ENCODE data around the gene IQCE.

Gene IQCE

DNA sequence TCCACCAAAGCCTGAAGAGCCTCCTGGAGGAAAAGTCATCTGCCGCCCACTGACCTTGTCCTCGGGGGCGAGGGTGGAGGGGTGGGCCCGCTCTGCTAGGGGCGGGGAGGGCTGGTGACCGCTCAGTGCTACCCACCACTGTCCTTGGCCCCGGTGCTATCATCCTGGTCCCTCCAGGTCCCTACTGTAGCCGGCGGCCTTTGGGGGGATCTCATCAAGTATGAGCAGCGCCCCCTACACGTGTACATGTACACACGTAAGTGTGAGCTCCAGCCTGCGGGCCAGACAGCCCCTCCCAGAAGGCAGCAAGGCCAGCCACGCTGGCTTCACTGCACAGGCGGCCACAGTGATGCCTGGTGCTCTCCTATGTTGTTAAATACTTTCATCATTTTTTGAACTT, 92.6 kb downstream of the IQCE start:
- DNase-seq, result no peak

- no peak for DNase-seq
Measured at GRCh38 chr7:2651847-2652735, 93.3 kb downstream of the IQCE start.

DNA sequence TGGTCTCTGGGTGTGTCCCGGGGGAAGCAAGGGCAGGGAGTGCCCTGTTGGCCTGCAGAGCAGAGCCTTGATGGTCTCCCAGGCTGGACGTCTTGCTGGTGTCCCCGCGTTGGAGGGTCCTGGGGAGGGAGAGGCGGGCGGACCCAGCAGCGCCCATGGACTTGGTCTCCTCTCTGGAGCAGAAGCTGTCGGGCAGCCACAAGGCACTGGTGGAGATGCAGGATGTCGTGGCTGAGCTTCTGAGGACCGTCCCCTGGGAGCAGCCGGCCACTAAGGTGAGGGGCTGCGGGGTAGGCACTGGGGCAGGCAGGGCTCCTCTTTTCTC, 93.9 kb downstream of the IQCE start:
- no peak for DNase-seq

GRCh38 chr7:2654059-2654458, 95.3 kb downstream of the IQCE start:
- DNase-seq, result no peak

GRCh38 chr7:2655870-2656614, 97.3 kb downstream of the IQCE start:
- no peak for DNase-seq

DNA sequence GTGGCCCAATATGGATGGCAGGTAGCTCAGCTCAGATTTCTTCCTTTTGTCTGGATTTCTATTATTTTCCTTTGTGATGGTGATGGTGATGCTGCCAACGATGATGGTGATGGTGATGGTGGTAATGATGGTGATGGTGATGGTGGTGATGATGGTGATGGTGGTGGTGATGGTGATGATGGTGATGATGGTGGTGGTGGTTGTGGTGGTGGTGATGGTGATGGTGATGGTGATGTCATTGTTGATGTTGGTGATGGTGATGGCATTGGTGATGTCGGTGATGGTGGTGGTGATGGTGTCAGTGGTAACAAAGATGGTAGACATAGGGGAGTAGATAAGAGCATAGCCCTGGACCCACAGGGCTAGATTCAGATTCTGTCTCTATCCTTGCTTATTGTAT, 98.4 kb downstream of the IQCE start:
- DNase-seq, result no peak

DNA sequence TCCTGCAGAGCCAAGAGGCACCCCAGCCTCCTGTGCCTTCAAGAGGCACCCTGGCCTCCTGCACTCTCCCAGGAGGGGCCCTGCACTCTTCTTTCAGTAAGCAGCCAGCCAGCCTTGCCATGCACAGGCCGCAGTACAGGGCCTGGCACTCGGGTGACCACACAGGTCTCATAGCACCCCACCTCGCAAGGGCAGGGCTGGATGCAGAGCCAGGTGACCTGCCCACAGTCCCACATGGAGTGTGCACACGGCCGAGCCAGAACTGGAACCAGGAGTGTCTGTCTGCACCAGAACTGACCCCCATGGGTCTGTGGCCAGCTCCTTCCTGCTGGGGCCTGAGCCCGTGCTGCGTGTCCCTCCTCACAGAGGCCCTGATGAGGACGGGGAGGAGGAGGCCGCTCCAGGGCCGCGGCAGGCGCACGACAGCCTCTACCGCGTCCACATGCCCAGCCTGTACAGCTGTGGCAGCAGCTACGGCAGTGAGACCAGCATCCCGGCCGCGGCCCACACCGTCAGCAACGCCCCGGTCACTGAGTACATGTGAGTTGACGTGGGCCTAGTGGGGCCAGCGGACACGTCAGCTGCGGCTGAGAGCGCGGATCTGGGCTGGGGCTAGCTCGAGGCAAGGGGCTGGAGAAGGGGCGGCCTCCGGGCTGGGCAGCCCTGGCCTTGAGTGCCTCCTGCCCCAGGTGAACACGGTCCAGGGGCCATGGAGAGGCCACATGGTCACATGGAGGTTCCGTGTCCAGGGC, 99.3 kb downstream of the IQCE start:
- DNase-seq, result no peak

DNA sequence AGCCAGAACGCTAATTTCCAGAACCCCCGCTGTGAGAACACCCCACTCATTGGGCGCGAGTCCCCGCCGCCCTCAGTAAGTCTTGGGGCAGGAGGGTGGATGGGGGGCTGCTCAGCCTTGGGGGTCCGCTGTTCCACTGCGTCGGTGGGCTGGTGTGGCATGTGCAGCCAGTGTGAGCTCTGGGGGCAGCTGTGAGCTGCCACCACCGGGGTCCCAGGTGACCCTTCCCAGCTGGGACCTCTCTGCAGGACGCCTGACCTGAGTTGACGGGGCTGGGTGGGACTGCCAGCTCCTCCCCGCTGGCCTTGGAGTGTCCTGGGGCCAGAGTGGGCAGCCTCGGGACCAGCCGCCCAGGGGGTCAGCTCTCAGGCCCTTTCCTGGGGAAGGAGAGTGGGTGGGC, 100.2 kb downstream of the IQCE start:
- no peak for DNase-seq

- DNase-seq, result no peak
Measured at GRCh38 chr7:2659556-2660358, 101.0 kb downstream of the IQCE start.

- no peak for DNase-seq
Measured at GRCh38 chr7:2660359-2661095, 101.7 kb downstream of the IQCE start.

DNA sequence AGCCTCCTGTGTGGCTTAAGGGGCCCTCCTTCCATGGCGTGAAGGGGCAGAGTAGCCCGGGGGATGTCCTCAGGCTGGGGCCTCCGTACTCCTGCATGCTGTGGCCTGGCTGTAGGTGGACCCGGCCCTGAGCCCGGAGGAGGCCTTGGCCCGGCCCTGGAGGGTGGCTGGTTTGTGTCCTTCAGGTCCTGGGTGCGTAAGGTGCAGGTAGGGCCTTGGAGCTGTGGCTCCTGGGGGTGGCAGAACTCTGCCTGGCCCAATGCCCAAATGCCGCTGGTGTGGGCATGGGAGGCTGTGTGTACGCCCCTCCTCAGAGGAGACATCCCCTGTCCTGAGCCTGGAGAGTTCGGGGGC, 102.3 kb downstream of the IQCE start:
- DNase-seq, result no peak

DNA sequence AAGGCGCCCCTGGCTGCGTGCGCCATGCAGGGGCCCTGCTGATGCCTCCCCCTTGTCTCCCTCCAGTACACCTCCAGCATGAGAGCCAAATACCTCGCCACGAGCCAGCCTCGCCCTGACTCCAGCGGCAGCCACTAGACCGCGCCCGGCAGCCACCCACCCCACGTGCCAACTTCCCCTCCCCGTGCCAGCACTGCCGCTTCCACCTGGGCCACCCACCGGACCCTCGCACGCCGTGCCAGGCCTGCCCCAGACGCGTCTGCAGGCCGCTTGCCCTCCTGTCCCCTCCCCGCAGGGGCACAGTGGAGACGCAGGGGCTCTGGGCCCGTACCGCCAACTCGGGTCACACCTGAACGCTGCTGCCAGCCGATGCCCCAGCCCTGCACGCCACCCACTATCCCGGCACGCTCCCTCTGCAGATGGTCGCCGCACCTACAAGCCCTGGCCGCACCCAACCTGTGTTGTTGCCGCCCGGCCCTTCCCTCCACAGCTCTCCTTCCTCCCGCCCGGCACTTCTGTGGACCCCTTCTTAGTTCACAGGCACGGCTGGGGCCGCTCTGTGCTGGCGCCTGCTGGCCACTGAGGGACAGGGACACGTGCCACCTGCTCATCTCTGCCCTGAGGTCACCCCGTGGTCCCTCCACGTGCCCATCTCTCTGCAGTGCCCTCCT, 103.0 kb downstream of the IQCE start:
- DNase-seq, result no peak

- no peak for DNase-seq
Measured at GRCh38 chr7:2662273-2663120, 103.7 kb downstream of the IQCE start.

DNA sequence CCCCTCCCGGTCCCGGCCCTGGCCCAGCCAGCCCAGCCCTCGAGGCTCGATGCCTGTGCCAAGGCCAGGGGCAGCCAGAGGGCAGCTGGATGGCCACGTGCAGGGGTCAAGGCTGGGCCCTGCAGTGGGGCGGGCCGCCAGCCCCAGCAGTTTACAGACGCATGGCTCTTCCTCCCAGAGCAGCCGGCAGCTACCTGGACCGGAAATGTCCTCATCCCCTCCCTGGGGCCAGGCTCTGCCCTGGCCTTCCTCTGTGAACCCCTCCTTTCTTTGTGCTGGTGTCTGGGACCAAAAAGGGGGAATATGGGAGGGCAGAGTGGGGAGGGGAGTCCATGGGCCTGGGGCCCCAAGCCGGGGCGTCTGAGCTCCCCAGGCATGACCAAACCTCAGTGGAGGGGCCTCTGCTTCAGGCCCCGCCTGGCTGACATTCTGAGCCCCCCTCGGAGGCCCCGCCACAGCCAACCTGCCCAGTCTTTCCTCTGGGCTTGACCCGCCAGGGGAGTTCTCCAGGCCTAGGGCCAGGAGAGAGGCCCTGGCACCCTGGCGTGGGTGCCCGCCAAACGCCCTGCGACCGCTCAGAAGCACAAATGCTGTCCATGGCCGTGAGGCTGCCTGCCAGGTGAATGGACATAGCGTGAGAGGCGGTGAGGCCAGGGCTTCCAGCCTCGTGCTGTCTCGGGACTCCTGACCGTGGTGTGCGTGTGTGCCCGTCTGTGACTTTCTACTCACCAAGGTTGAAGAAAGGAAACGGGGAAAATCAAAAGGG, 104.5 kb downstream of the IQCE start:
- no peak for DNase-seq

GRCh38 chr7:2663960-2664359, 105.2 kb downstream of the IQCE start:
- no peak for DNase-seq
